GM18907 (cell line): ENCODE data around the gene GJA1.
"Not testable (repeated sequence)": the region's sequence is repeated elsewhere in the genome, so short reads cannot be mapped to it uniquely, and the experiment has no call there.

Experiments
- ATAC-seq: cut with Tn5 transposase; IDR thresholded peaks from one replicate; pipeline ENCODE4 v1.9.1; 2021; ENCODE audit warnings: mild to moderate bottlenecking, moderate library complexity; ENCODE audit not compliant: unreplicated experiment

Gene GJA1

DNA sequence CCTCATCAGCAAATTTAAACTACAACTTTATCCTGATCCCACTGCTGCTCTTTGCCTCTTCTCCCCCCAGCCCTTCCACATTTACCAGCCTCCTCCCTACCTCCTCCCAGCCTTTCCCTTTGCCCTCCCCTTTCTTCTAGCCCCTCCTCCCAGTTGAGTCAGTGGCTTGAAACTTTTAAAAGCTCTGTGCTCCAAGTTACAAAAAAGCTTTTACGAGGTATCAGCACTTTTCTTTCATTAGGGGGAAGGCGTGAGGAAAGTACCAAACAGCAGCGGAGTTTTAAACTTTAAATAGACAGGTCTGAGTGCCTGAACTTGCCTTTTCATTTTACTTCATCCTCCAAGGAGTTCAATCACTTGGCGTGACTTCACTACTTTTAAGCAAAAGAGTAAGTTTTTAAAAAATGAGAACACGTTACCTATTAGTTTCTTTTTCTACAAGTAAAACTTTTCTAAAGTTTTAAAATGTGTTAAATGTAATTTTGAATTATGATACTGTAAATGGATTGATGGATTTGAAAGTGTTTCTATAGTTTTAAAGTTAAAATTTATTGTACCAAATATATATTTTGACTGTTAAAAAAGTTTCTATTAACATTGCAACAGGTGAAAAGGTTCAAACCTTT lies at the start of gene GJA1:
TSS of gene GJA1 (plus strand) at position 203 of the 626 bp plus-strand sequence. CDS start 11,202 bp downstream, outside the sequence.
- ATAC-seq = no peak

DNA sequence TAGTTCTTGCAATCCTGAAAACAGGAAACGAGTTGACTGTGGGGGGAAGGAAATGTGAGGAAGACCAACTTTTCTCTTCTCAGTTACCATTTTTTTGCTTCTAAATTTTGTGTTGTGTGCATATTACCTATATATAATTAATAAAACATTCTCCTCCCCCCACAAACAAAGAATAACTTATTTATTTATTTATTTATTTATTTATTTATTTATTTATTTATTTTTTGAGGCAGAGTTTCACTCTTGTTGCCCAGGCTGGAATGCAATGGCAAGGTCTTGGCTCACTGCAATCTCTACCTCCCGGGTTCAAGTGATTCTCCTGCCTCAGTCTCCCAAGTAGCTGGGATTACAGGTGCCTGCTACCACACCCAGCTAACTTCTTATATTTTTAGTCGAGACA lies 48.9 kb upstream of the GJA1 start:
- ATAC-seq = not testable (repeated sequence)

DNA sequence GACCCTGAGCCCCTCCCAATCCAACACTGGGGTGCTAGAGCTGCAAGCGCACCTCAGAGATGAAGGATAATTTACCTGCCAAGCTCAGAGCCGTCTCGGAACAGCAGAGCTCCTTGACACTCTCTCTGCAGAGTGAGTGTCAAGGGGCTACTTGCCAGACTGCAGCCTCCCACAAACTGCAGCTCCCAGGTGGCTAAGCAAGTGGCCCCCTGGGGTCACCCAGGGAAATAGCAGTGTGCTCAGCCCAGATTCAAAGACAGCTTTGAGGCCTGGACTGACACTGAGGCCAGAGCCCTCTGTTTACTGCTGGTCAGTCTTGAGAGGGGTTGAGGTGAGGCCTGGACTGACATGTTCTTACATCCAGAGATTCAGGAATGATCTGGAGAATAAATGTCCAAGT lies 46.0 kb upstream of the GJA1 start:
- ATAC-seq = no peak

DNA sequence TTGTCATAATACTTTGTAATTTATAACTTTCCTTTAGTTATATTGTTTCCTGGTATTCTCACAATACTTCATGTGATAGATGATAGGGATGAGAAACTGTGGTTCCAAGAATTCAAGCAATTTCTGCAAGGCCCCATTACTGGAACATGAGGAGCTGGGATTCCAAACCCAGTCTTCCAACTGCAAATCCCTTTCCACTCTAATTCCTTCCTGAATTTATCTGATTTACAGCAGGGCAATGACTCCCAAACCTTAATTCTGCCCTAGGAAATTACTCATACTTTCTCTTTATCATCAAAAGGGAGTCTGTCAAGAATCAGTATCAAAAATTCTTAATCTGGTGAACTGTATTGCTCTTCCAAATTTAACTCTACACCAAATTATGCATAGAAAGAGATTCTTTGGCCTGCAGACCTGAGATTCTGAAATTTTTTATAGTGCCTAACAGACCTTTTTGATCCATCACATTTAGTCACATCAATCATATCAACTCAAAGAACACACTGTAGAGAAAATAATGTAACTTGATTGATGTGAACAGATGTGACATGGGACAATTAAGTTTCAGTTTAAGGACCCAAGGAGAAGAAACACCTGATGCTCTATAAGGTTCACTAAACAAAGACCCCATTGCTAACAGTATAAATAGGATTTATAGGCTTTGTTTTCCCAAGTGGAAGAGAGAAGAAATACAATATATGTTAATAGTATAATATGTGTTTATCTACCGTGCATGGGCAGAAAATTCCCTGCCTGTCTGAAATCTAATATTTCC lies 41.5 kb upstream of the GJA1 start:
- ATAC-seq = no peak

DNA sequence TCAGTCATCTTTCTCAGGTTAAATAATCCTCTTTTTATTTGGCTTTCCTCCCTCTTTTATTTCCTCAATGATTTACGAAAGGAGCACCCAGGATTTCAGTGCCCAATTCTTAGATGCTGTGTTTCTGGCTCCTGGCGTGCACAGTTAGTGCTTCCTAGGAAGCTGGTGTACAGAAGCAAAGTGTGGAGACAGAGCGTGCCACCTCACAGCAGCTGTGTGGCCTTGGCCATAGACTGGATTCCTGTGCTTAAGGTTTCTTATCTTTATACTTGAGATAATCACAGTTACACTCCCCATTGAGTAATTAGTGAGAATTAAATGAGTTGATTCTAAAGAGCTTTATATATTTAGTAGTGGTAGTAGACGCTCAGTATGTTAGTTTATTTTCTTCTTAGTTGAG lies 39.7 kb upstream of the GJA1 start:
- no peak for ATAC-seq

DNA sequence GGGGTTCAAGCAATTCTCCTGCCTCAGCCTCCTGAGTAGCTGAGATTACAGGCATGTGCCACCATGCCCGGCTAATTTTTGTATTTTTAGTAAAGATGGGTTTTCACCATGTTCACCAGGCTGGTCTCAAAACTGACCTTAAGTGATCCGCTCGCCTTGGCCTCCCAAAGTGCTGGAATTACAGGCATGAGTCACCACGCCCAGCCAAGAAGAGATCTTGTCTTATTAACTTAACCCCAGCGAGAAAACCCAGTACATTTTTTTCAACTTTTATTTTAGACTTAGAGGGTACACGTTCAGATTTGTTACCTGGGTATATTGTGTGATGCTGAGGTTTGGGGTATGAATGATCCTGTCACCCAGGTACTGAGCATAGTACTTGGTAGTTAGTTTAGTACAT lies 38.3 kb upstream of the GJA1 start:
- not testable (repeated sequence) for ATAC-seq

DNA sequence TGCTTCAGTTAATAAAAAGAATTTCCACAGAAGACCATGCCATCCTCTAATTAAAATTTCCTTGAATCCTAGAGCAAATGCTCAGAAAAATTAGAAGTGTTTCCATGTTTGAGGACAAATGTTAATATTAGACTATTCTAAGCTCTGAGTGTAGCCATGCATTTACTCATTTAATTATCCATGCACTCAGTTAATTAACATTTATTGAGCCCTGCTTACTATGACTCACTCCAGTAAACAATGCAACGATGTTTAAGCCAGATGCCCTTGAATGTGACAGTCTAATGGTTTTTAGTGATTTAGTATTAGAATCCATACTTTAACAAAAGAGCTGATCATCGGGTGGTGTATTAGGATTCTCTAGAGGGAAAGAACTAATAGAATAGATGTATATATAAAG lies 37.3 kb upstream of the GJA1 start:
- ATAC-seq = no peak

DNA sequence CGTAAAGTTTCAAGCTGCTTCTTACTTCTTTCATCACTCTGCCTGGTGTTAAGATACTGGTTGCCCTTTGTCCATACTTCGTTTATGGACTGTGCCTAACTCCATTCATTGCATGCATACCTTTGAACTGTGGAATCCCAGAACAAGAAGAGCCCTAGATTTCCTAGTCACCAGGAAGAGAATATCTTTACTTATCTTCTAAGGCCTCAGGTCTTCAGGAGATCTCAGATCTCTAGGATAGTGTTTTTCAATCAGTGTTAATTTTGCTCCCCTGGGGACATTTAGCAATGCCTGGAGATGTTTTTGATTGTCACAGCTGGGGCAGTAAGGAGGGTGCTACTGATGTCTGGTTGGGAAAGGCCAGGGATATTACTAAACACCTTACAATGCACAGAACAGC lies 35.5 kb upstream of the GJA1 start:
- ATAC-seq = no peak

DNA sequence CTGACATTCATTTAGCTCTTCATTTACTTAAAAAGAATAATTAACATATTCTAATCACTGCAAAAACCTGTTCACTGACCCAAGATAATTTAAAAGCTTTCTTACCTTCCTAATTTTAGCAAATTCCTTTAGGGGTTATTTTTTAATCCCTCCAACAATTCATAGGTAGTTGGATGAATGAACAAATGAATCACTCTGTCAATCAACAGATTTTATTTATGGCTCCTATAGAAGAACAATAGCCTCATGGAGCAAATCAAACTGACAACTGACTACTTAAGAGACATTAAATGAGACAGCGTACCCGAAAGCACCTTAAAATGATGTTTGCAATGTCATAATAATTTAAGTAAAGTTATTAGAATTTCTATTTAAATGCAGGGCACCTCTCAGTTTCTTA lies 31.5 kb upstream of the GJA1 start:
- ATAC-seq = no peak

DNA sequence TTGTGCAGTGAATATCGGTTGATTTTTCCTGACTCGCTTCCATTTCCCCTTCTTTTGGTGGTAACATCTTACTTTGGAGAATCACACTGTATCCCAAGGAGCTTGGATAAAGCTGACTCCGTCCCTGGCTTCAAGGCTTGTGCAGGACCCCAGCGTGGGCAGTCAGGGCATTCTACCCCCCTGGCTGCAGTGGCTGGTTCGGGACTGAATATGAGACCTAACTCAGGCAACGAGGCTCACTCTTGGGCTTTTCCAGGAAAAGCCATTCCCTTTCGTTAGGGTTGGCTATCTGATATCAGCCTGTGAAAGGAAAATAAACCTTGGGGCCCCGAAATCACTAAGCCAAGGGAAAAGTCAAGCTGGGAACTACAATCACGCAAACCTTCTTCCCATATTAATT lies 30.1 kb upstream of the GJA1 start:
- ATAC-seq = no peak

DNA sequence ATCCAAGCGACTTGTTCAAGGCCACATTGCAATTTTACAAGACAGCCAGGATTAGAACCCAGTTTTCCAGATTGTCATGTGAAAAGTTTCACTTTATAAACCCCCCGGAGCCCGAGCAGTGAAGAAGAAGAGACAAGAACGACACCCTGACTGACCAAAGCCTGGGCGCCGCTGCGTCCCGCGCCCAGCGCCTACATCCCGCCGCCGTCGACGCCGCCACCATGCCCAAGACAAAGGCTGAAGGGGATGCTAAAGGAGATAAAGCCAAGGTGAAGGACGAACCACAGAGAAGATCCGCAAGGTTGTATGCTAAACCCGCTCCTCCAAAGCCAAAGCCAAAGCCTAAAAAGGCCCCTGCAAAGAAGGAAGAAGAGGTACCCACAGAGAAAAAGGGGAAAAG lies 27.1 kb upstream of the GJA1 start:
- ATAC-seq = no peak

DNA sequence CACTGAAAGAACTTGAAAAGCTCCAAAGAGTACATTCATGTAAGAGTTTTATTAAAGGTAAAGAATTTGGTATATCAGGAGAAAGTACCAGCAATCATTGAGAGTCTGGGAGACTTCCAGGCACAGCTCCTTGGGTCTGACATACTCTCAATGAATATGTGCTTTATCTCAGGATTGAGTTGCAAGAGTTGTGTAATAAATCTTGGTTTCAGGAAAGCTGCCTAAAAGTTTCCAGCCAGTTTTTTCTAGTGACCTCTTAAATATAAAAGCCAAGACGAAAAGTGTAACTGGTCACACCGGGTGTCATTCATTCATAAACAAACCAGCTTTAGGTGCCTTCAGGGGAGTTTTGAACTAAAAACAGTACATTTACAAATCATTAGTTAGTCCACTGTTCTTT lies 21.6 kb upstream of the GJA1 start:
- ATAC-seq = no peak

DNA sequence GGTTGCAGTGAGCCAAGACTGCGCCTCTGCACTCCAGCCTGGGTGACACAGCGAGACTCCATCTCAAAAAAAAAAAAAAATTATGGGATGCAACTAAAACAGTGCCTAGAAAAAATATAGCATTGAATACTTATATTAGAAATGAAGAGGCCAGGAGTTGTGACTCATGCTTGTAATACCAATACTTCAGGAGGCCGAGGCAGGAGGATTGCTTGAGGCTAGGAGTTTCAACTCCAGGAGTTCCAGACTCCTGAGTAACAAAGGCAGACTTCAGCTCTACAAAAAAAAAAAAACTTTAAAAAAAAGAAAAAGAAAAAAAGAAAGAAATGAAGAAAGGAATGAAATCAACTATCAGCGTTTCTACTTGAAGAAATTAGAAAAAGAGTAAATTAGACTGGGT lies 17.1 kb upstream of the GJA1 start:
- no peak for ATAC-seq

DNA sequence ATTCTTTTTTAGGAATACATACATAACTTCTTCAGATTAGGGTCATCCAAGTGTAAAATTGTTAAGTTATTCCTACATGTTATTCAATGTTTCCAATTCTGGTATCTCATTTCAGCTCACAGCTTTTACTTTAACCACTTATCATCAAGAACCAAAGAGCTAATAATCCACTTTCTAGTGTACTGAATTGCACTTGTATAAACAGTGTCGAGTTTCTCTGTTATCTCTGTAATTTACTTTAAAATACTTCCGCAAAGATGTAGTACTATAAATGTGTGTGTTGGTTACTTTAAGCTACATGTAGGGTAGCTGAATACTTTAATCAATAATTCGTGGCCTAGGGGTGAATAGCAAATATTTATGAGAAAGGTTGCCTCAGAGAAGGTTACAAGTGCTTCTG lies 8.8 kb upstream of the GJA1 start:
- ATAC-seq = no peak

DNA sequence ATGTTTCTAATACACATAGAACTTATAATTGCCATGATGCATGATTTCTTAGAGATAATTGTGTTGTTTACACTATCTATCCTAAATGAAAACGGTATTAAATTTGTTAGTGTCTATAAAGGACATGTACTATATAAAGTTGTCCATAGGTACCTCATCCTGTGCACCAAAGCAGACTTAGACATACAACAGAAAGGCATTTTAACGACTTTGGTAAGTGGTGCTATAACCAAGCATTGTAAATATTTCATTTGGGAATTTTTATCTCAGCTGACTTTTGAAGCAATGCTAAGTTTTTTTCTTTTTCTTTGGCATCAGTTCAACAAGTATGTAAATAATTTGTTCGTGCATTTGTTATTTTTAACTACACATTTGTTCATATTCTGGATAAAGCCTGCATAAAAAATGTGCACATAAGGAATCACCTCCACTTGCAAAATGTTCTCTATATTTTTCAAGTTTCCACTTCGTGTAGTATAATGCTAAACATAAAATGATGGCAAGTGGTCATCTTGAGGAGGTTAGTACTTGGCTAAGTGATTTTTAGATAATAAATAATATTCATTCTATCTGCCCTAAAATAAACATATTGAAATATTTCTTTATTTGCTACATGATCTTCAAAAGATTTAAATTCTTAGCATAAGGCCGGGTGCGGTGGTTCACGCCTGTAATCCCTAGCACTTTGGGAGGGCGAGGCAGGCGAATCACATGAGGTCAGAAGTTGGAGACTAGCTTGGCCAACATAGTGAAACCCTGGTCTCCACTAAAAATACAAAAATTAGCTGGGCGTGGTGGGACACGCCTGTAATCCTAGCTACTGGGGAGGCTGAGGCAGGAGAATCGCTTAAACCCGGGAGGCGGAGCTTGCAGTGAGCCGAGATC lies 6.3 kb upstream of the GJA1 start:
- no peak for ATAC-seq

DNA sequence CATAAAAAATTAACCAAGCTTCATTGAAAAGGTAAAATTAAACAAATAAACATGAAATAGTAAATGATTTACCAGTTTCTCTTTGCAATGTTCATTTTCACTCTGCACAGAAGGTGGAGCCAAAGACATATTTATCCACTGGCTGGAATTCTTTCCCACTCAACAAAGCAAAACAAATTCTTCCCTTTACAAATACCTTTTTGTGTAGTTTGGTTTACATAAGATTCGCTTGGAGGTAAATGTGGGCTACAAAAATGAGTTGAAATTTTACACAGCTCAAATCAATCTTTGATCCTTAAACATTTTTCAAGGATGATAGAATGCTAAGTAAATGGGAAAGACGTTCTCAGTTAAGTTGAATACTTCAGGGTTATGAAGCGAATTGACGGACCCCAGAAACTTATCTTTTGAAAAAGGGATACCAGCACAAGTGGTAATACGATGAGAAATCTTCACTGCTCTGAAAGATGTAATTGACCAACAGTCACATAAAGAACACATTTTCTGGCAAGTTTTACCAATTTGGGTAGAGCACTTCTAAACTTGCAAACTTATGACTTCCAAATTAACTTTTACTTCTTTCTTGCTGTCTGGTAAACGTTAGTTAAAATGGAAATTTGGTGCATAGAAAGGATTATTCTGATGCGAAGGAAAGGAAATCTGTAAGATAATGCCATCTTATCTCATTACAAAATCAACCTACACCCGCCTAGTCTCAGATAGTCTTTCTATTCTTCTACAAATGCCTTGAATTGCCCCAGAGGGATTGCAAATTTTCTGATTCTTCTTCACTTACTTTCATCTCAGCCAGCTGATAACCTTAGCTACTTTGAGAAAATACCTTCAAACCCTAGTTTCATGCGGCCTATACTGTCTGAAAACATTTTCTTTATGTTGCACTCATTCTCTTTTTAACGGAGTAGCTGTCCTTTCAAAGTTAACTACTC lies 4.7 kb upstream of the GJA1 start:
- ATAC-seq = no peak

DNA sequence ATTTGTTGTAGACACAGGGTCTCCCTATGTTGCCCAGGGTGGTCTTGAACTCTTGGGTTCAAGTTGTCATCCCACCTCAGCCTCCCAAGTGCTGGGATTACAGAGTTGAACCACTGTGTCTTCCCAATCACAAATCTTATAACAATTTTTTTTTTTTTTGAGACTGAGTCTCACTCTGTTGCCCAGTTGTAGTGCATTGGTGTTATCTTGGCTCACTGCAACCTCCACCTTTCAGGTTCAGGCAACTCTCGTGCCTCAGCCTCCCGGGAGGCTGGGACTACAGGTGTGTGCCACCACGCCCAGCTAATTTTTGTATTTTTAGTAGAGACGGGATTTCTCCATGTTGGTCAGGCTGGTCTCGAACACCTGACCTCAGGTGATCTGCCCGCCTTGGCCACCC lies 3.7 kb upstream of the GJA1 start:
- ATAC-seq = not testable (repeated sequence)

DNA sequence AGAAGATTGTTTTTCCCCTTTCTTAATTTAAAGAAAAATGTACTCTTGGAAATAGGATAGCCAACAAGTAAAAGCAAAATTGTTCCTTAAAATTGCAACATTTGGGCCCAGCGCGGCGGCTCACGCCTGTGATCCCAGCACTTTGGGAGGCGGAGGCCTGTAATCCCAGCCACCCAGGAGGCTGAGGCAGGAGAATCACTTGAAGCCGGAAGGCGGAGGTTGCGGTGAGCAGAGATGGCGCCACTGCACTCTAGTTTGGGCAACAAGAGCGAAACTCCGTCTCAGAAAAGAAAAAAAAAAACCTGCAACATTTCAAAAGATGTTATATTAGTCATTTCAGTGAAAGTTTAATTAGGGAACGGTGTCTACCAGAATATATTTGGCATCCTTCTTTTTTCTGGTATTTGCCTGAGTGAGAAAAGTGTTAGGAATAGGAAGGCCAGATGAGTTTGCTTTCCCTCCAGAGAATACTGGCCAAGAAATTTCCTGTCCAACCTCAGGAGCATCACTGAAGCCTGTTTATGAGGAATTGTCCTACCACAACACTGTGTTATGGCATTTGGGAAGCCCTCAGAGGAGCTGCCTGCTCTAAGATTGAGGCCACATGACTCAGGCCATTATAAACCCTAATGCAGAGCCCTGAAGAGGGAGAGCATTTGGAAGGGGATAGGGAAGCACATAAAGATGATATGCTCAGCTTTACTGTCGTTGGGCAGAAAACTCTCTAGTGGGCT lies 1.2 kb upstream of the GJA1 start:
- ATAC-seq = no peak

DNA sequence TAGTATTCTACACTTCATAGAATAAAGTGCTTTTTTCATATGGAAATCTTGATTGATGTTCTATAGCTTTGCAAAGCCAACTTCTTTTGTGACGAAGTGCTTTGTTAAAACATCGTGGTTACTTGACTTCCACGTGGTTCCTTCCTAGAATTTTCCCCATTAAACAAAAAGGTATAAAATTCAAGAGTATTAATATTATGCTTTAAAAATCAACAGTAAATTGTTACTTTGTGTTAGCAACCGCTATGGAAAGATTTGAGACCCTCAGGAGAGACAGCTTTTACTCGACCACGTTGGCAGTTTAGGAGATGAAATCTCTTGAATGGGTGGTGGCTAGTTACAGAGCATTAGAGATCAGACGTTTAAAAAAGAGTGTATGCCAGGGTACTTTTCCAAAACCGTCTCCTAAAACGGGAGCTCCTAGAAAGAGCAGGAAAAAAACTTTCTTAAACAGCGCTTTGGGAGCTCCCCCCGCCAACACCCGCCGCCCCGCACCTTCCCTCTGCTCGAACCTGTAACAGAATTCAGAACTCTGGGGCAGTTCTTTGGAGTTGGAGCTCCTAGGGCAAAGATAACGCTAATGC lies 920 bp downstream of the GJA1 start:
- ATAC-seq = no peak
